GM12864 (cell line): Measurements from ENCODE around the gene CYP26B1.

Experiments used
- DNase-seq: peaks from one replicate; pipeline ENCODE4 v3.0.0-alpha.2; 2011; ENCODE audit warnings: low read depth
- H3K4me3 ChIP-seq: 2 replicates; pipeline ENCODE4 v1.5.1; 2011; ENCODE audit warnings: mild to moderate bottlenecking, low read depth, low read length, control low read depth
- TF ChIP-seq, protein P1 (sequence below): IDR thresholded peaks from 2 replicates; pipeline ENCODE4 v1.5.1; 2011; ENCODE audit warnings: low read depth, mild to moderate bottlenecking, moderate library complexity, low read length, control low read depth, inconsistent platforms; ENCODE audit errors: missing control alignments

The CYP26B1 gene, protein sequence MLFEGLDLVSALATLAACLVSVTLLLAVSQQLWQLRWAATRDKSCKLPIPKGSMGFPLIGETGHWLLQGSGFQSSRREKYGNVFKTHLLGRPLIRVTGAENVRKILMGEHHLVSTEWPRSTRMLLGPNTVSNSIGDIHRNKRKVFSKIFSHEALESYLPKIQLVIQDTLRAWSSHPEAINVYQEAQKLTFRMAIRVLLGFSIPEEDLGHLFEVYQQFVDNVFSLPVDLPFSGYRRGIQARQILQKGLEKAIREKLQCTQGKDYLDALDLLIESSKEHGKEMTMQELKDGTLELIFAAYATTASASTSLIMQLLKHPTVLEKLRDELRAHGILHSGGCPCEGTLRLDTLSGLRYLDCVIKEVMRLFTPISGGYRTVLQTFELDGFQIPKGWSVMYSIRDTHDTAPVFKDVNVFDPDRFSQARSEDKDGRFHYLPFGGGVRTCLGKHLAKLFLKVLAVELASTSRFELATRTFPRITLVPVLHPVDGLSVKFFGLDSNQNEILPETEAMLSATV

GRCh38 chr2:72147303-72147971 lies at the start of gene CYP26B1:
Gene CYP26B1 (minus strand): TSS chr2:72147862. CDS start chr2:72147834, 28 bp downstream.
- no peak for DNase-seq
- TF ChIP-seq, protein P1, sequence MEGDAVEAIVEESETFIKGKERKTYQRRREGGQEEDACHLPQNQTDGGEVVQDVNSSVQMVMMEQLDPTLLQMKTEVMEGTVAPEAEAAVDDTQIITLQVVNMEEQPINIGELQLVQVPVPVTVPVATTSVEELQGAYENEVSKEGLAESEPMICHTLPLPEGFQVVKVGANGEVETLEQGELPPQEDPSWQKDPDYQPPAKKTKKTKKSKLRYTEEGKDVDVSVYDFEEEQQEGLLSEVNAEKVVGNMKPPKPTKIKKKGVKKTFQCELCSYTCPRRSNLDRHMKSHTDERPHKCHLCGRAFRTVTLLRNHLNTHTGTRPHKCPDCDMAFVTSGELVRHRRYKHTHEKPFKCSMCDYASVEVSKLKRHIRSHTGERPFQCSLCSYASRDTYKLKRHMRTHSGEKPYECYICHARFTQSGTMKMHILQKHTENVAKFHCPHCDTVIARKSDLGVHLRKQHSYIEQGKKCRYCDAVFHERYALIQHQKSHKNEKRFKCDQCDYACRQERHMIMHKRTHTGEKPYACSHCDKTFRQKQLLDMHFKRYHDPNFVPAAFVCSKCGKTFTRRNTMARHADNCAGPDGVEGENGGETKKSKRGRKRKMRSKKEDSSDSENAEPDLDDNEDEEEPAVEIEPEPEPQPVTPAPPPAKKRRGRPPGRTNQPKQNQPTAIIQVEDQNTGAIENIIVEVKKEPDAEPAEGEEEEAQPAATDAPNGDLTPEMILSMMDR, result no peak
- H3K4me3 ChIP-seq, result no peak within 1 kb of the TSS

DNA sequence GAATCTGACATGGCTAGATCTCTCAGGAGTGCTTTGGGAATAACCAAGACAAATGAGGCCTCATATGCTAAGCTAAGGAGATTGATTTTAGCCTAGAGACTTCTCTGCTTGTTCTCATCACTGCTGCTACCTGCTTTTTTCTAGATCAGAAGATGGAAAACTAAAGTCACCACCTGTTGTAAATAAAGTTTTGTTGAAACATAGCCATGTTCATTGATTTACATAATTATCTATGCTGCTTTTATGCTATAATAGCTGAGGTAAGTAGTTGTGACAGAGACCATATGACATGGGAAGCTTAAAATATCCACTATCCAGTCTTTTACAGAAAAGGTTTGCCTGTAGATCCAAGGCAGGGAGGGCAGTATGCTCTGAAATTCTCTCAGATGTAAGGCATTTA lies 46.1 kb upstream of the CYP26B1 start:
- TF ChIP-seq, protein P1, result no peak
- no peak overlapping the region for H3K4me3 ChIP-seq
- no peak for DNase-seq

DNA sequence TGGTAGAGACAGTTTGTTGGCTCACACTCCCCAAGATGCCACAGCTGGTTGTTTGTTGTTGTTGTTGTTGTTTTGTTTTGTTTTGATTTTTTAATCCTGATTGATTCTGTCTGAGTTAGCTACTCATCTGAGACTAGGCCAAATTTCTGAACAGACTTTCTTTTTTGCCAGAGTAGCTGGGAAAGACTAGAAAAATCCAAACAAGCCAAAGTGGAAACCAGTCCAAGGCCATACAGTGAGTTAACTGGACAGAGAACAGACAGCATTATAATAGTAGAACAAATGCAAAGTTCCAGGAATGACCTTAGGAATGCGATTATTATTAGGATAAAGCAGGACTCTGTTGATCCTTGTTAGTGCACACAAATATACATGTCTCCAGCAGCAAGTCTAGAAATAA lies 43.8 kb upstream of the CYP26B1 start:
- H3K4me3 ChIP-seq, result no peak overlapping the region
- no peak for DNase-seq
- TF ChIP-seq, protein P1, result no peak

- TF ChIP-seq, protein P1, result no peak
These were observed 37.5 kb upstream of the CYP26B1 start for GRCh38 chr2:72185206-72185605.

GRCh38 chr2:72183466-72183865 lies 35.8 kb upstream of the CYP26B1 start:
- no peak for DNase-seq
- H3K4me3 ChIP-seq, result no peak overlapping the region
- TF ChIP-seq, protein P1, result no peak

More at GRCh38 chr2:72185206-72185605, 37.5 kb upstream of the CYP26B1 start:
- DNase-seq, result no peak
- H3K4me3 ChIP-seq, result no peak overlapping the region

GRCh38 chr2:72183016-72183415 lies 35.4 kb upstream of the CYP26B1 start:
- TF ChIP-seq, protein P1, result no peak
- no peak for DNase-seq
- H3K4me3 ChIP-seq, result no peak overlapping the region
